ENCODE results near the gene CBFA2T3. TPM values are rescaled to one million over a fixed set of nuclear protein-coding genes. Genes with fewer than 3 reads are reported as not detected.

Gene CBFA2T3
- total and polyA plus RNA-seq, 2 of the 13 experiments (the other 11 are each of a cell fraction or from before 2014, with no cell fraction given) = 0.05 TPM; not detected in 1

DNA sequence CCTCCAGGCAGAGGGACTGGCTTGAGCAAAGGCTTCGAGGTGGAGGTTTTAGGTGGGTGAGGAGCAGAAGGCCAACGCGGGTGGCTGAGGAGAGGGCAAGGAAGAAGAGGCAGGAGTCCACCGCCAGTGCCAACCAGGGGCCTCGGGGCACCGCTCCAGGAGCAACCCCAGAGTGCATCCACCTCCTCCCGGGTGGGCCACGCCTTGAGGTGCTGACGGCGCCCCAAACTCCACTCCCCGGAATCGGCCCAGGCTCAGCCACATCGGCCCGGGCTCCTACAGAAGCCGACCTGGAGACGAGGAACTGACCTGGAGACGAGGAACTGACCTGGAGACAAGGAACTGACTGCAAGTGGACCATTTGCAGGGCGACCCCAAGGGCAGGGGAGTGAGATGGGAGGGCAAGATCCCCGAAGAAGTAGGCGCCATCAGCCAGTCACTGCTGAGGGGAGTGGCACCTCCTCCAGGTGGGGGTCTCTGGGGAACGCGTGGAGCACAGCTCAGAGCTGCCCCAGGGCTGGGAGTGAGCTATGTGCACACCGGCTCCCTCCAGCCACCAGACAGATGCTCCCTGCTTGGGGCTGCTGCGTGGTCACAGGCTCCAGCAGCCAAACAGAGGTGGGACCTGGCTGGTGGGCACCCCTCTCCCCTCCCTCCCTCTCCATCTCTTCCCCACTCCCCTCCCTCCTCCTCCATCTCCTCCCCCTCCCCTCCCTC, 29.2 kb upstream of the CBFA2T3 start:
- no peak overlapping the region for H3K4me3 ChIP-seq (replicated peaks in 1 of 3; ENCODE audit: insufficient read depth in 1 of 3, low read depth in 2 of 3, low read length in 3 of 3)
- no peak overlapping the region for H2AFZ ChIP-seq (ENCODE audit: low read length)
- no peak overlapping the region for H3K4me2 ChIP-seq (ENCODE audit: low read depth, low read length)
- no peaks in the 10 kb centered on the region for H3K4me1 ChIP-seq (ENCODE audit: insufficient read depth, low read length)
- no peak overlapping the region for H3K27ac ChIP-seq (ENCODE audit: extremely low read length, insufficient read depth, low read length)
- in situ Hi-C loops (cut with HindIII; ENCODE audit: extremely low pct_ligation_motif_present, low pct_unique_long_range_greater_than_20kb) = no loop called here
- no TSS peak for BruUV-seq (replicated peaks)
- FAIRE-seq (no peak), DNase-seq (ENCODE audit: low spot score) (no peak), ATAC-seq (peak; percentile 48)
- TF ChIP-seq ZSCAN9 (CRISPR knock-in tag; IDR thresholded peaks at IDR 0.05; ENCODE audit: borderline replicate concordance) (no peak), HNF4A (CRISPR knock-in tag; IDR thresholded peaks at IDR 0.05) (no peak), HNRNPK (IDR thresholded peaks at IDR 0.05; ENCODE audit: low read depth, low read length, poor library complexity, severe bottlenecking) (peak; percentile 36), SETDB1 (CRISPR knock-in tag; IDR thresholded peaks at IDR 0.05; ENCODE audit: borderline replicate concordance) (no peak)
- 4% methylated on average over 12 of the region's 24 CpGs for WGBS (ENCODE audit: low lambda C conversion rate)
- H3K9me3 ChIP-seq (ENCODE audit: low read length) = no peaks in the 10 kb centered on the region
- no peak overlapping the region for H3K9ac ChIP-seq (ENCODE audit: insufficient read depth, low read depth, low read length)
- H3K79me2 ChIP-seq (ENCODE audit: insufficient read depth, low read length) = no peaks in the 10 kb centered on the region
- intact Hi-C loops (cut with micrococcal nuclease; ENCODE audit: unreplicated experiment) = no loop called here
- ChIA-PET POLR2A (no interaction called here), CTCF (ENCODE audit: low intra/inter-chr PET ratio, low total read pairs) (no interaction called here)
- peaks cover 3% of the 10 kb centered on the region; the same call in 1 of the 2 replicates for H4K20me1 ChIP-seq (ENCODE audit: insufficient read depth, low read length)
- no peaks in the 10 kb centered on the region for H3K36me3 ChIP-seq (replicated peaks in 1 of 2; ENCODE audit: control insufficient read depth in 1 of 2, insufficient read depth in 2 of 2, low read length in 2 of 2)
- peaks cover 15 to 41% of the 10 kb centered on the region in 2 experiments; a peak in 4 of 5 replicates for H3K27me3 ChIP-seq (ENCODE audit: control insufficient read depth in 1 of 2, insufficient read depth in 2 of 2, low read length in 2 of 2)

DNA sequence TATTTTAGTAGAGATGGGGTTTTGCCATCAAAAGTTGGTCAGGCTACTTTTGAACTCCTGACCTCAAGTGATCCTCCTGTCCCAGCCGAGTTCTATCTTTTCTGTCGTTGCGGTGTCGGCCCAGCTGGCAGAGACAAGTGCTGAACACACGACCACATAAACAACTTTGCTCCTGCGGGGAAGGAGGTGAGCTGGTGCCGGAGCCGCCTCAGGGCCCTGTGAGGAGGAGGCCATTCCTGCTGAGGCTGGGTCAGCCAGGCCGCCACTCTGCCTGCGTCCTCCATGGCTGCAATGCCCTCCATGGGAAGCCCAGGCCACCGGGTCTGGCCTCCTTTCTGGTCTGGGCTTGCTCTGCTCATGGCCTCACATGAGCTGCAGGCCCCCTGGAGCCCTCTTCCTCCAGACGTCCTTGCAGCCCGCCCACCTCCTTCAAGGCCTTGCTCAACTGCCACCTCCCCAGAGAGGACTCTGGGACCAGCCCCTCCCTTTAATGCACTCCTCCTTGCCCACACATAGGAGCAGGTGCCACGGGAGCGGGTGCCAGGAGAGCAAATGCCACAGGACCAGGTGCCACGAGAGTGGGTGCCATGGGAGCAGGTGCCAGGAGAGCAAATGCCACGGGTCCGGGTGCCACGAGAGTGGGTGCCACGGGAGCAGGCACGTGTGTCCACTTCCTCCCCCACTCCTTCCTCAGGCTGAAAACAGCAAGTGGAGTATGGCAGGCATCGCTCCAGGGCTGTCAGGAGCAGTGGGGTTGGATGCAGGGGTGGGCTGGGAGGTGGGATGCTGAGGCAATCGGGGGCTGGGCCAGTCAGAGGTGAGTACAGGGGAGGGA, 28.4 kb upstream of the CBFA2T3 start:
- Histone ChIP-seq H3K27me3 (ENCODE audit: control insufficient read depth in 1 of 2, insufficient read depth in 2 of 2, low read length in 2 of 2) (peaks cover 18 to 49% of the 10 kb centered on the region in 2 experiments; a peak in 4 of 5 replicates), H4K20me1 (ENCODE audit: insufficient read depth, low read length) (peaks cover 3% of the 10 kb centered on the region; the same call in 1 of the 2 replicates), H3K9me3 (ENCODE audit: low read length) (no peaks in the 10 kb centered on the region), H3K4me3 (replicated peaks in 1 of 3; ENCODE audit: insufficient read depth in 1 of 3, low read depth in 2 of 3, low read length in 3 of 3) (no peak overlapping the region), H3K4me1 (ENCODE audit: insufficient read depth, low read length) (no peaks in the 10 kb centered on the region), H3K9ac (ENCODE audit: insufficient read depth, low read depth, low read length) (no peak overlapping the region), H3K4me2 (ENCODE audit: low read depth, low read length) (no peak overlapping the region), H3K27ac (ENCODE audit: extremely low read length, insufficient read depth, low read length) (no peak overlapping the region), H2AFZ (ENCODE audit: low read length) (no peak overlapping the region), H3K36me3 (replicated peaks in 1 of 2; ENCODE audit: control insufficient read depth in 1 of 2, insufficient read depth in 2 of 2, low read length in 2 of 2) (no peaks in the 10 kb centered on the region), H3K79me2 (ENCODE audit: insufficient read depth, low read length) (no peaks in the 10 kb centered on the region)
- TF ChIP-seq KDM1A (CRISPR knock-in tag; IDR thresholded peaks at IDR 0.05) (no peak), MNT (IDR thresholded peaks at IDR 0.05) (peak; percentile 26; the same call in 1 of the 2 replicates)
- in situ Hi-C loops (cut with HindIII; ENCODE audit: extremely low pct_ligation_motif_present, low pct_unique_long_range_greater_than_20kb) (no loop called here), intact Hi-C loops (cut with micrococcal nuclease; ENCODE audit: unreplicated experiment) (no loop called here)
- ATAC-seq = peak; percentile 15; the same call in 2 of the 3 replicates
- ChIA-PET CTCF (ENCODE audit: low intra/inter-chr PET ratio, low total read pairs) (no interaction called here), POLR2A (no interaction called here)
- 23% methylated on average over 22 of the region's 23 CpGs for WGBS (ENCODE audit: low lambda C conversion rate)
- no peak for FAIRE-seq
- BruUV-seq (replicated peaks) = no TSS peak
- DNase-seq (ENCODE audit: low spot score) = no peak

All from HepG2 (cell line).